SK-MEL-5 (cell line): ENCODE data around the gene NOD2. TPM values are rescaled to one million over a fixed set of nuclear protein-coding genes. Genes with fewer than 3 reads are reported as not detected.

ENCODE experiments used
- DNase-seq: peaks from one replicate; pipeline ENCODE4 v3.0.0-alpha.2; 2016; ENCODE audit warnings: low read depth, low spot score
- in situ Hi-C: cut with HindIII; loops from 2 replicates; pipeline ENCODE4 v1.10.0; 2016; ENCODE audit warnings: low sequenced_read_pairs, high pct_unique_total_duplicates, low pct_unique_long_range_greater_than_20kb
- total RNA-seq: library from RNA; depleted of rRNA; stranded (reverse); fragments of >200 nt; shearing (Covaris generic); gene quantifications from 2 replicates; pipeline ENCODE4 v1.2.3, GENCODE V29; 2014

NOD2 gene
- total RNA-seq, 1 experiment from 2014 or later = not detected

DNA sequence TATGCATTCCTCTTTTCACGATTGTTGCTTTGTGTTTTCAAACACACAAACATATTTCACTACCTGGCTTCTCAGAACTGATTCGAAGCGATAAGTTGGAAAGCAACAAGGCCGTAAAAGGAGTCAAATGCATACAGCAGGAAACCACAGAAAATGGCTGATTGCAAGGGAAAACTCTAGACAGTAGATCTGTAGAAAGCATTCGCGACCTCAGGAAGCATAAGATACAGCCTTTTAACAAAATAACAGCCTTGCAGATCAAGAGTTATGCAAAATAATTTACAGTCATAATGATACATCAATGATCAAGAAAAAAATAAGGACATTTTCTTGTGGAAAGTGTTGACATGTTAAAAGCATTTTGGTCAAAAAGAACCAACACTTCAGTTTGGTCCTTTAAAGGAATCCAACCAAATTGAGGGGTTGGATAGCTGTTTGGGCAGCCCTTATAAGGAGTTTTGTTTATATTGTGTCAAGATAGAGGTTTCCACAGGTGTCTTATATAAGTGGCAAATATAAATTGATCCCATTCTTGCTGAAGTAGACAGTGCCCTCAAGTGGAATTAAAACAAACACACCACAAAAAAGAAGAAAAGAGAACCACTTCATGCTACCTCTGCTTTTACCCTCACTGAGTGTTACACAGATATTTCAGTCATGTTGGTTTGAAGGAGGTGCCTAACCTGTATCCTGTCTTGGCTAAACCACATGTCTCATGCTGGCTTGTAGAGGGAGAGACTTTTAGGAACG lies 54.0 kb downstream of the NOD2 start:
- in situ Hi-C loops = no loop called here
- DNase-seq = peak; percentile 12

GRCh38 chr16:50751528-50751927 lies 58.1 kb downstream of the NOD2 start:
- DNase-seq = no peak
- in situ Hi-C loops = no loop called here

DNA sequence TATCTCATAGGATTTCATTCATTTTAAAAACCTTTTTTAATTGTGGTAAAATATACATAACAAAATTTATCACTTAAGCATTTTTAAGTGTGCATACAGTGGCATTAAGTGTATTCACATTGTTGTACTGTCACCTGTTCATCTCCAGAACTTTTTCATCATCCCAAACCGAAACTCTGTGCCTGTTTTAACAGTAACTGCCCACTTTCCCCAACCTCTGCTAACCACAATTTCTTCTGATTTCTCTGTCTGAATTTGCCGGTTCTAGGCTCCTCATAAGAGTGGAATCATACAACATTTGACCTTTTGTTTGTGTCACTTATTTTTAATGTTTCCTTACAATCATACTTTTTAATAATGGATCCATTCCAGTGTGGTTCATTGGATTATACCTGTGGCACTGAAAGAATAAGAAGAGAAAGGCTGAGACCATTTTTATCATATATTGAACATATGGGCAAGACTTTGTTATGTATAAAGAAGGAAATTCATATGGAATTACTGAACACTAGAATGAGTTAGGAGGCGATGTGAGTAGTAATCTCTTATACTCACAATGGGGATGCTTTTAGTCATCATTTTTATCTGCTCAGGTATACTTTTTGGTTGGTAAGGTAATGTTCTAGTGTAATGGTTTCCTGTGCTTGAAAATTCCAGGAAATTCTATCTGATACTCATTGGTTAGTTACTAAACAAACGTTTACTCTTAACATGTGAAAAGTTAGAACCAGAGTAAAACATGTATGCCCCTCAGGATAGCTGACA lies 59.2 kb downstream of the NOD2 start:
- in situ Hi-C loops = no loop called here
- DNase-seq = no peak

DNA sequence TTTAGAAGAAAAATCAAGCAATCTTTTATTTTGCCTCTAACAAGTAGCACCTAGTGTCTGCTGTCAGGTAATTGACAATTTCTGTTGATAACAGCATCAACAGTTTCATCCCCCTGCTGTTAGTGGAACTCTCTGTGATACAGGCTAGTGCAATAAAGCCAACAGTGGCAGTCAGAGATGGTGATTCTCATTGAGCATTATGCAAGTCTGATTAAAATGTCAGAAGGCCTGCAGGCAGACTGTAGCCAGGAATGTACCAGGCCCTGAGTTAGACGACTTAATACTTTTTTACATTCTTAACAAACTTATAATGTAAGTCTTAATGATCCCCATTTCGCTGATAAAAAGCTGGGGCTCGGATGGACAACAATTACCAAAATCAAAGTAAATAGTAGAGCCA lies 63.1 kb downstream of the NOD2 start:
- in situ Hi-C loops = no loop called here
- no peak for DNase-seq

DNA sequence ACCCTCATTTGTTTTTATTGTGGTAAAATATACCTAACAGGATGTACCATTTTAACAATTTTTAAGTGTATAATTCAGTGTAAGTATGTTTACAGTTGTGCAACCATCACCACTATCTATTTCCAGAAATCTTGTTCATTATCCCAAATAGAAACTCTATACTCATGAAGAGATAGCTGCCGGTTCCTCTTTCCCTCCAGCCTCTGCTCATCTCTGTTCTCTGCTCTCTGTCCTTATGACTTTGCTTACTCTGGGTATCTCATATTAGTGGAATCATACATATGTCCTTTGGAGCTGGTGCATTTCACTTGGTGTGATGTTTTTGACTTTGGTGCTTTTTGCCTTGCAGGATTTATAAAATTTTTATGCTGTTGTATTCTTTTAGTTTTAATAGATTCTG lies 67.9 kb downstream of the NOD2 start:
- in situ Hi-C loops = no loop called here
- no peak for DNase-seq

GRCh38 chr16:50762241-50762640 lies 68.8 kb downstream of the NOD2 start:
- in situ Hi-C loops = no loop called here
- DNase-seq = no peak

DNA sequence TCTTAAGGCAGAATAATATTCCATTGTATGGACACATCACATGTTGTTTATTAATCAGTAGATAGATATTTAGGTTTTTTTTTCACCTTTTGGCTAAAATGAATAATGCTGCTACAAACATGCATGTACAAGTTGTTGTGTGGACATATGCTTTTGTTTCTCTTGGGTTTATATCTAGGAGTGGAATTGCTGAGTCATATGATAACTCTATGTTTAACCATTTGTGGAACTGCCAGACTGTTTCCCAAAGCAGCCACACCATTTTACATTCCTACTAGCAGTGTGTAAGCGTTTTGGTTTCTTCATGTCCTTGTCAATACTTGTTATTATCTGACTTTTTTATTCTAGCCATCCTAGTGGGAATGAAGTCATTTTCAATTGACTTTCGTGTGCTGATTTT lies 69.8 kb downstream of the NOD2 start:
- in situ Hi-C loops = no loop called here
- no peak for DNase-seq

- no peak for DNase-seq
- in situ Hi-C loops = no loop called here
These were observed 71.9 kb downstream of the NOD2 start for GRCh38 chr16:50765260-50765659.

DNA sequence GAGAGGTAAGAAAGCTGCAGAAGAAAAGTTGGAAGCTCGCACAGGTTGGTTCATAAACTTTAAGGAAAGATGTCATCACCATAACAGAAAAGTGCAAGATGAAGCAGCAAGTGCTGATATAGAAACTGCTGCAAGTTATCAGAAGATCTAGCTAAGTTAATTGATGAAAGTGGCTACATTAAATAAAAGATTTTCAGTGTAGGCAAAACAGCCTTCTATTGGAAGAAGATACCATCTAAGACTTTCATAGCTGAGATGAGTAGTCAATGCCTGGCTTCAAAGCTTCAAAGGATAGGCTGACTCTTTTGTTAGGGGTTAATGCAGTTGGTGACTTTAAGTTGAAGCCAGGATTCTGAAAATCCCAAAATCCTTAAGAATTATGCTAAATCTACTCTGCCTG lies 72.5 kb downstream of the NOD2 start:
- in situ Hi-C loops = no loop called here
- DNase-seq = no peak

DNA sequence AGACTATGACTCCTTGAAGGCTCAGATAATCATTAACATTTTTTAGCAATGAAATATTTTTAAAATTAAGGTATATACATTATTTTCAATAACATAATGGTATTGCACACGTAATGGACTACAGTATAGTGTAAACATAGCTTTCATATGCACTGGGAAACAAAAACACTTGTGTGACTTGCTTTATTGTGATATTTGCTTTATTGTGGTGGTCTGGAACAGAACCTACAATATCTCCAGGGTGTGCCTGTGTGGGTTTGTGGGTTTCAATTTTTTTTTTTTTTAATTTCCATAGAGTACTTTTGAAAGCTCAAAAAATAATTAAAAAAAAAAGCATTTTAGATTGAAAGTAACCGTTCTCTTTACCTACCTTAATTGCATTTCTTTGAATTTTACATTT lies 73.8 kb downstream of the NOD2 start:
- DNase-seq = no peak

DNA sequence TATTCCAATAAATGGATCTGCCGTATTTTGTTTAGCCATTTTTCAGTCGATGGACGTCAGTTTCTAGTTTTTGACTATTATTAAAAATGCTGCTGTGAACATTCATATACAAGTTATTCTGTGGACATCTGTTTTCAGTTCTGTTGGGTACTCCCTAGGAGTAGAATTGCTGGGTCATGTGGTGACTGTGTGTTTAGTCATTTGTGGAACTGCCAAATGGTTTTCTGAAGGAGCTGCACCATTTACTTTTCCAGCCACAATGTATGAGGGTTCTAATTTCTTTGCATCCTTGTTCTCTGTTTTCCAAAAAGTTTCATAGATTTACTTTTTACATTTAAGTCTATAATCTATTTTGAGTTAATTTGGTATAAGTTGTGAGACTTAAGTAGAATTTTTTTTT lies 78.0 kb downstream of the NOD2 start:
- no peak for DNase-seq
- in situ Hi-C loops = no loop called here

More for the DNA sequence above, 73.8 kb downstream of the NOD2 start:
- in situ Hi-C loops = no loop called here

- in situ Hi-C loops = no loop called here
- no peak for DNase-seq
These were observed 81.0 kb downstream of the NOD2 start for GRCh38 chr16:50774405-50774804.

- in situ Hi-C loops = no loop called here
- DNase-seq = no peak
These were observed 81.6 kb downstream of the NOD2 start for GRCh38 chr16:50774960-50775359.

DNA sequence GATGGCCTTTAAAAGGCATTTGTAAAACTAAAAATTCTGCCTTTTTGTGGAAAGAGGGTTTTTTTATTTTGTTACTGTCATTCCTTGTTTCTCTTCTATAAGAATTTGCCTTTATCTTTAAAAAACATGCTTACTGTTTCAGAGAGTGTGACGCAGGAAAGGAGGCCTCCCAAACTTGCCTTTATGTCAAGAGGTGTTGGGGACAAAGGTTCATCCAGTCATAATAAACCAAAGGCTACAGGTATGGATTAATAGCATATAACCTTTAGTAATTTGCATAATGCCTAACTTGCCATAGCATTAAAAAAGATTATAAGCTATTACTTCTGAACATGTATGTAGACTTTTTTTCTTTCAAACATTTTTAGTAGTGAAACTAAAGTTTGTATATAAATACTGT lies 82.6 kb downstream of the NOD2 start:
- DNase-seq = no peak
- in situ Hi-C loops = no loop called here

DNA sequence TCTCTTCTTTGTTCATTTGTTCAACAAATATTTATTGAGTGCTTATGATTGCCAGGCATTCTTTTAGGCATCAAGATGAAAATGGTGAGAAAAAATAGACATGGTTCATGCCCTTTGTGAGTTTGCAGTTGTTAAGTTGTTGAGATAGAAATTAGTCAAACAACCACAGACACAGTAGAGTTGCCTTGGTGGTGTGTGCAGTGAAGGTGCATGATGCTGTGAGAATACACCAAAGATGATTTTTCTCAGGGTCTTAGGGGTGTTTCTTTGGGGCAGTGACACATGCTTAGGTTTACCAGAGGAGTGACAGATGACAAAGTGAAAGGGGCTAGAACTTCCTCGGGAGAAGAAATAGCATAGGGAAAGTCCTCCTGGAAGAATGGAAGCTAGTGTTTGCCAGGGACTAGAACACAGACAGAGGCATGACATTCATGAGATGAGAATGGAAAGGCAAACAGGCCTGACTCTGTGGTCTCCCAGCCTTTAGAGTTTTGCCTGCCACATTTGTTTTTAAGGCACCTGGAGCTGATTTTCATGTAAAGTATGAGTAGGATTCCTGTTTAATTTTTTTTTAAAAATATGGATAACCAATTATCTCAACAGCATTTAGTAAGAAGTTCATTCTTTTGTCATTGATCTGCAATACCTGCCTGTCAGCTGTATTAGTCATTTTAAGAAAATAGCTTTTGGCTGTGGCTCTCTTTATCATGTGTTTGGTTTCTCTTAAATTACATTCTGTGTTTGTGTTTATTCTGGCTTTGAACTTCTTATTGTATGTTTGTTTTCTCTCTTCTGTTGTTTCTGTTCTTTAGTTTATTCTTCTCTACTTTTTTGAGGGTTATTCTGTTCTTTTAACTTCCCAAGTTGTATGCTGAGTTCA lies 85.1 kb downstream of the NOD2 start:
- in situ Hi-C loops = no loop called here
- peak; percentile 2 for DNase-seq

DNA sequence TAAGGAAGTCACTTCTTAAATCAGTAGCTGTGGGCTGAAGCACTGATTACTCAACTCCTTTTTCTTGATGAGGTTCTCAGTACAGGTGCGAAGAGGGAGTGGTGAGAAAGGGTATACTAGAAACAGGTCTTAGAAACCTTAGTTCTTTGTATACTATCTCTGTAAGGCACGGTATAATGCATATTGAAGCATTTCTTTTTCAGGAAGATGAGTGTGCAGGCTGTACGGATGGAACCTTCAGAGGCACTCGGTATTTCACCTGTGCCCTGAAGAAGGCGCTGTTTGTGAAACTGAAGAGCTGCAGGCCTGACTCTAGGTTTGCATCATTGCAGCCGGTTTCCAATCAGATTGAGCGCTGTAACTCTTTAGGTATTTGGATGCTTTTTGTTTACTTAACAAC lies 87.6 kb downstream of the NOD2 start:
- no peak for DNase-seq
- in situ Hi-C loops = no loop called here

- no peak for DNase-seq
- in situ Hi-C loops = no loop called here
These were observed 88.1 kb downstream of the NOD2 start for GRCh38 chr16:50781518-50781917.
